H9 (cell line): ENCODE results near the gene GTF3C6. TPM values are rescaled to one million over a fixed set of nuclear protein-coding genes. Genes with fewer than 3 reads are reported as not detected.
A peak's percentile ranks its signal among the peaks of the same experiment; 100 is the strongest.

Experiments used
- DNase-seq: peaks from one replicate; pipeline ENCODE4 v3.0.0-alpha.2; 2017
- H2AFZ ChIP-seq: one replicate; pipeline ENCODE4 v1.6.1; 2013; ENCODE audit warnings: mild to moderate bottlenecking, low read length, control low read depth, moderate library complexity
- H2AK5ac ChIP-seq: 2 replicates; pipeline ENCODE4 v1.6.1; 2013; ENCODE audit warnings: low read length, control low read depth, mixed read lengths; ENCODE audit not compliant: insufficient read length
- H2BK120ac ChIP-seq: one replicate; pipeline ENCODE4 v1.6.1; 2013; ENCODE audit warnings: low read depth, mild to moderate bottlenecking, low read length, control low read depth, inconsistent platforms; ENCODE audit not compliant: poor library complexity, severe bottlenecking
- H2BK12ac ChIP-seq: 2 replicates; pipeline ENCODE4 v1.6.1; 2013; ENCODE audit warnings: low read length, control low read depth, mixed read lengths, low read depth; ENCODE audit not compliant: insufficient read length
- H2BK15ac ChIP-seq: 2 replicates; pipeline ENCODE4 v1.6.1; 2013; ENCODE audit warnings: low read depth, low read length, control low read depth
- H2BK20ac ChIP-seq: one replicate; pipeline ENCODE4 v1.6.1; 2013; ENCODE audit warnings: low read depth, mild to moderate bottlenecking, low read length, control low read depth, inconsistent platforms; ENCODE audit not compliant: poor library complexity, severe bottlenecking
- H2BK5ac ChIP-seq: 2 replicates; pipeline ENCODE4 v1.6.1; 2013; ENCODE audit warnings: low read length, control low read depth, mixed read lengths; ENCODE audit not compliant: insufficient read length
- H3K14ac ChIP-seq: 2 replicates; pipeline ENCODE4 v1.6.1; 2013; ENCODE audit warnings: low read length, control low read depth; ENCODE audit not compliant: insufficient read depth
- H3K18ac ChIP-seq: 2 replicates; pipeline ENCODE4 v1.6.1; 2013; ENCODE audit warnings: low read depth, mild to moderate bottlenecking, mixed read lengths, low read length, control low read depth; ENCODE audit not compliant: insufficient read length
- H3K23ac ChIP-seq: 2 replicates; pipeline ENCODE4 v1.6.1; 2013; ENCODE audit warnings: low read length, control low read depth, mixed read lengths, low read depth; ENCODE audit not compliant: insufficient read length
- H3K23me2 ChIP-seq: 2 replicates; pipeline ENCODE4 v1.6.1; 2013; ENCODE audit warnings: low read depth, mild to moderate bottlenecking, mixed read lengths, low read length, control low read depth; ENCODE audit not compliant: insufficient read length, poor library complexity, severe bottlenecking
- H3K27ac ChIP-seq: 2 replicates; pipeline ENCODE4 v1.5.1; 2013; ENCODE audit warnings: low read length, control low read depth, mixed read lengths, low read depth; ENCODE audit not compliant: insufficient read length
- H3K27me3 ChIP-seq: 2 replicates; pipeline ENCODE4 v1.6.1; 2013; ENCODE audit warnings: low read length, control low read depth, inconsistent platforms; ENCODE audit not compliant: insufficient read depth
- H3K4ac ChIP-seq: 2 replicates; pipeline ENCODE4 v1.6.1; 2013; ENCODE audit warnings: low read depth, mild to moderate bottlenecking, control low read depth, inconsistent platforms, low read length, moderate library complexity
- H3K4me1 ChIP-seq: 2 replicates; pipeline ENCODE4 v1.6.1; 2013; ENCODE audit warnings: low read length, control low read depth, inconsistent platforms; ENCODE audit not compliant: insufficient read depth
- H3K4me2 ChIP-seq: 2 replicates; pipeline ENCODE4 v1.6.1; 2013; ENCODE audit warnings: low read length, control low read depth, mixed read lengths; ENCODE audit not compliant: insufficient read length, insufficient read depth
- H3K56ac ChIP-seq: 2 replicates; pipeline ENCODE4 v1.6.1; 2013; ENCODE audit warnings: low read depth, mild to moderate bottlenecking, mixed read lengths, low read length, control low read depth; ENCODE audit not compliant: insufficient read length
- H3K79me1 ChIP-seq: 2 replicates; pipeline ENCODE4 v1.6.1; 2013; ENCODE audit warnings: low read depth, mild to moderate bottlenecking, moderate library complexity, low read length, control low read depth, inconsistent platforms; ENCODE audit not compliant: insufficient read depth, poor library complexity, severe bottlenecking
- H3K79me2 ChIP-seq: 2 replicates; pipeline ENCODE4 v1.6.1; 2013; ENCODE audit warnings: low read length, control low read depth, inconsistent platforms; ENCODE audit not compliant: insufficient read depth
- H3K9ac ChIP-seq: 2 replicates; pipeline ENCODE4 v1.6.1; 2013; ENCODE audit warnings: low read length, control low read depth, mixed read lengths; ENCODE audit not compliant: insufficient read length; ENCODE audit errors: extremely low read depth
- H3K9me3 ChIP-seq: one replicate; pipeline ENCODE4 v1.6.1; 2013; ENCODE audit warnings: low read depth, low read length, inconsistent platforms; ENCODE audit not compliant: control insufficient read depth
- H3T11ph ChIP-seq: one replicate; pipeline ENCODE4 v1.6.1; 2013; ENCODE audit warnings: mild to moderate bottlenecking, low read length, control low read depth, inconsistent platforms
- H4K20me1 ChIP-seq: one replicate; pipeline ENCODE4 v1.6.1; 2013; ENCODE audit not compliant: control insufficient read depth, insufficient read length, insufficient read depth
- H4K5ac ChIP-seq: 2 replicates; pipeline ENCODE4 v1.6.1; 2013; ENCODE audit warnings: low read depth, mild to moderate bottlenecking, mixed read lengths, low read length, control low read depth; ENCODE audit not compliant: insufficient read length
- H4K8ac ChIP-seq: replicated peaks from 2 replicates; pipeline ENCODE4 v1.6.1; 2013; ENCODE audit warnings: low read length, control low read depth, mixed read lengths, low read depth; ENCODE audit not compliant: insufficient read length
- H4K91ac ChIP-seq: 2 replicates; pipeline ENCODE4 v1.6.1; 2013; ENCODE audit warnings: low read depth, mild to moderate bottlenecking, moderate library complexity, mixed read lengths, low read length, control low read depth; ENCODE audit not compliant: insufficient read length
- H3K27ac Mint-ChIP-seq, 3 experiments: 2 replicates in 2 of 3; 3 replicates in 1 of 3; pipeline ENCODE4 v1.8.0; 2020 to 2021; ENCODE audit warnings: mixed read lengths in 3 of 3, mild to moderate bottlenecking in 1 of 3, moderate library complexity in 1 of 3
- H3K27me3 Mint-ChIP-seq: 2 replicates; pipeline ENCODE4 v1.8.0; 2021; ENCODE audit warnings: low read depth, mild to moderate bottlenecking, moderate library complexity, mixed read lengths
- H3K36me3 Mint-ChIP-seq, 3 experiments: 2 replicates in 2 of 3; 3 replicates in 1 of 3; pipeline ENCODE4 v1.8.0; 2020 to 2021; ENCODE audit warnings: low read depth in 3 of 3, mixed read lengths in 3 of 3; ENCODE audit not compliant: insufficient read depth in 1 of 3
- H3K4me1 Mint-ChIP-seq, 2 experiments: 2 replicates each; pipeline ENCODE4 v1.8.0; 2020; ENCODE audit warnings: mixed read lengths in 2 of 2
- H3K4me3 Mint-ChIP-seq, 2 experiments: 2 replicates in 1 of 2; 3 replicates in 1 of 2; pipeline ENCODE4 v1.8.0; 2020 to 2021; ENCODE audit warnings: mild to moderate bottlenecking in 2 of 2, mixed read lengths in 2 of 2, moderate library complexity in 1 of 2
- H3K9me3 Mint-ChIP-seq, 2 experiments: 2 replicates in 1 of 2; 3 replicates in 1 of 2; pipeline ENCODE4 v1.8.0; 2020; ENCODE audit warnings: mild to moderate bottlenecking in 2 of 2, mixed read lengths in 2 of 2, moderate library complexity in 1 of 2
- WGBS: extraction: QIAGEN DNeasy Blood & Tissue Kit; methylation state at CpG from one replicate; pipeline ENCODE4 v1.1.7; 2013; ENCODE audit warnings: missing lambda C conversion rate, low lambda C conversion rate, mixed read lengths; ENCODE audit not compliant: insufficient read length; ENCODE audit errors: extremely low coverage; 5-methylcytosine and 5-hydroxymethylcytosine counted together
- long read RNA-seq: library from polyadenylated mRNA; unstranded; transcript quantifications from one replicate; pipeline ENCODE4 v2.0.0, GENCODE V29; 2020
- total RNA-seq: library from RNA; stranded (reverse); gene quantifications from 2 replicates; pipeline ENCODE4 v1.2.1, GENCODE V29; 2021
- TF ChIP-seq, protein P1 (sequence below): fragments of 200-600 bp; sonication (generic); conservative IDR thresholded peaks from 3 replicates; pipeline ENCODE4 v1.8.0; 2021; ENCODE audit warnings: antibody characterized with exemption, mild to moderate bottlenecking

The GTF3C6 gene, protein sequence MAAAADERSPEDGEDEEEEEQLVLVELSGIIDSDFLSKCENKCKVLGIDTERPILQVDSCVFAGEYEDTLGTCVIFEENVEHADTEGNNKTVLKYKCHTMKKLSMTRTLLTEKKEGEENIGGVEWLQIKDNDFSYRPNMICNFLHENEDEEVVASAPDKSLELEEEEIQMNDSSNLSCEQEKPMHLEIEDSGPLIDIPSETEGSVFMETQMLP
- 101 and 106 TPM in 2 replicates for total RNA-seq
- long read RNA-seq, transcript GTF3C6-201 (6 exons, 952 nt): major isoform, 99 of 110 reads
- long read RNA-seq, partial matches to known transcripts: 2 of 110 reads
- long read RNA-seq, other reads (novel, unspliced or antisense): 7 of 110 reads

DNA sequence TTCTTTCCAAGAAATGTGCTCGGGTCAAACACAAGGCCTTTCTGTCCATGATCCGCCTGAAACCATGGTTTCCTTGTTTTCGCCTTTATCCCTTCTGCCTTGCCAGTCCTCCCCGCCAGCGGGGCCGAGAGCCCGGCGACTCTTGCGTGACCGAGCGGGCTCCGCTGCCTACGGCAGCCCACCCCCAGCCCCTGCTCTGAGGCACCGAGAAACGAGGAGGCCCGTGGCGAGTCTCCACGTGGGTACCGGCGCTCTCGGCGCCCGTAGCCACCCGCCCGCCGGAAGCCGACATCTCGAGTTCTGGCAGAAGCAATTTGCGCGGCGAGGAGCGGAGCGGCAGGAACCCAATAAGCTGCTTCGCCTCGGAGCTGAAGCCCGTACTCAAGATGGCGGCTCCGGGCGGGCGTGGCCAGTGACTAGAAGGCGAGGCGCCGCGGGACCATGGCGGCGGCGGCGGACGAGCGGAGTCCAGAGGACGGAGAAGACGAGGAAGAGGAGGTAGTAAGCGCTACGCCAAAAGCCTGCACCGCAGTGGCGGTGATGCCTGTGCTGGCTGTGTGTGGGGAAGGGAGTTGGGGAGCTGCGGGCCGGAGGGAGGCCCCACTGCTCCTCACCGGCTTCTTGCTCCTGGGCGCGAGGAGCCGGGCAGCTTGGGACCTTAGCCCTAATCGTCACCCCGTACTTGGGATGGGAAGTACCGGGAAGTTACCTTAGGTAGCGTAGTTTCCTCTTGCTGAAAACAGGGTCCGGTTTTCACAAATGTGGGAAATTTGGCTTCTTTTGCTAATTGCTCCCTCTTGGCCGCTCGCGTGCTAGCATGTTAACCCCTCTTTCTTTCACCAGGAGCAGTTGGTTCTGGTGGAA, at the start of gene GTF3C6:
Gene GTF3C6 (plus strand): TSS at position 378 of the 864 bp plus-strand sequence. CDS start 64 bp downstream, at position 442.
- H4K91ac ChIP-seq: no peak within 1 kb of the TSS
- Mint-ChIP-seq H3K4me3 (peak within 1 kb of the TSS; percentile 96 to 98), H3K27me3 (no peaks in the 10 kb centered on the region), H3K27ac (peak within 1 kb of the TSS; percentile 94 to 100 (median 99)), H3K9me3 (peaks cover 0 to 3% of the 10 kb centered on the region in 2 experiments; a peak in 1 of 5 replicates), H3K36me3 (peaks cover 23 to 38% (median 36%) of the 10 kb centered on the region in 3 experiments), H3K4me1 (peaks cover 4 to 9% of the 10 kb centered on the region in 2 experiments)
- H3K23ac ChIP-seq: no peak within 1 kb of the TSS
- no CpG with 5 or more reads among the region's 70 CpGs for WGBS
- H2BK20ac ChIP-seq: no peak within 1 kb of the TSS
- peak within 1 kb of the TSS; percentile 93 for H4K5ac ChIP-seq
- no peak within 1 kb of the TSS for H2BK12ac ChIP-seq
- H2BK15ac ChIP-seq: no peak within 1 kb of the TSS; the same call in 1 of the 2 replicates
- no peaks in the 10 kb centered on the region for H4K20me1 ChIP-seq
- no peaks in the 10 kb centered on the region for H3K79me2 ChIP-seq
- no peak within 1 kb of the TSS for H2AK5ac ChIP-seq
- peak within 1 kb of the TSS; percentile 83 for H2BK120ac ChIP-seq
- no peaks in the 10 kb centered on the region for H3K79me1 ChIP-seq
- H3K4me2 ChIP-seq: peak within 1 kb of the TSS; percentile 48
- H3K23me2 ChIP-seq: peaks cover 3% of the 10 kb centered on the region
- peak within 1 kb of the TSS; percentile 86 for H3T11ph ChIP-seq
- TF ChIP-seq, protein P1, sequence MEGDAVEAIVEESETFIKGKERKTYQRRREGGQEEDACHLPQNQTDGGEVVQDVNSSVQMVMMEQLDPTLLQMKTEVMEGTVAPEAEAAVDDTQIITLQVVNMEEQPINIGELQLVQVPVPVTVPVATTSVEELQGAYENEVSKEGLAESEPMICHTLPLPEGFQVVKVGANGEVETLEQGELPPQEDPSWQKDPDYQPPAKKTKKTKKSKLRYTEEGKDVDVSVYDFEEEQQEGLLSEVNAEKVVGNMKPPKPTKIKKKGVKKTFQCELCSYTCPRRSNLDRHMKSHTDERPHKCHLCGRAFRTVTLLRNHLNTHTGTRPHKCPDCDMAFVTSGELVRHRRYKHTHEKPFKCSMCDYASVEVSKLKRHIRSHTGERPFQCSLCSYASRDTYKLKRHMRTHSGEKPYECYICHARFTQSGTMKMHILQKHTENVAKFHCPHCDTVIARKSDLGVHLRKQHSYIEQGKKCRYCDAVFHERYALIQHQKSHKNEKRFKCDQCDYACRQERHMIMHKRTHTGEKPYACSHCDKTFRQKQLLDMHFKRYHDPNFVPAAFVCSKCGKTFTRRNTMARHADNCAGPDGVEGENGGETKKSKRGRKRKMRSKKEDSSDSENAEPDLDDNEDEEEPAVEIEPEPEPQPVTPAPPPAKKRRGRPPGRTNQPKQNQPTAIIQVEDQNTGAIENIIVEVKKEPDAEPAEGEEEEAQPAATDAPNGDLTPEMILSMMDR: no peak
- H3K27ac ChIP-seq: peak within 1 kb of the TSS; percentile 37
- H3K9ac ChIP-seq: peak within 1 kb of the TSS; percentile 95
- H3K9me3 ChIP-seq: no peaks in the 10 kb centered on the region
- H4K8ac ChIP-seq: no peak within 1 kb of the TSS
- peak within 1 kb of the TSS; percentile 41; the same call in 1 of the 2 replicates for H3K4ac ChIP-seq
- H3K27me3 ChIP-seq: no peaks in the 10 kb centered on the region
- peak within 1 kb of the TSS; percentile 98 for H3K18ac ChIP-seq
- H2BK5ac ChIP-seq: peak within 1 kb of the TSS; percentile 43
- H2AFZ ChIP-seq: no peak within 1 kb of the TSS
- peak within 1 kb of the TSS; percentile 31 for H3K56ac ChIP-seq
- peak; percentile 92 for DNase-seq
- H3K4me1 ChIP-seq: no peaks in the 10 kb centered on the region; the same call in 1 of the 2 replicates
- H3K14ac ChIP-seq: peak within 1 kb of the TSS; percentile 99
